ENCODE results near the gene KRTAP27-1. TPM values are rescaled to one million over a fixed set of nuclear protein-coding genes. Genes with fewer than 3 reads are reported as not detected.

Gene KRTAP27-1, protein sequence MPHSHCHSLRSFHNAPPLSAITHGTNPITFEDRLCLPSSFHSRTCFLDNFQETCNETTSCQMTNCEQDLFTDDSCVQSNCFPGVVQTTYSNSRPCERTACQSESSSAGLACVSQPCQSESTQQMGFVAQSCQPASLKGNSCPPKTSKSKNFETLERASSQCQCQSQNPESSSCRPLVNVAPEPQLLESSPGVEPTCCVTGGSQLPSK
- total RNA-seq (2021; ENCODE audit: unreplicated experiment) (not detected), Bru-seq, nascent RNA (not detected), BruChase-seq, experiment 1, labeled RNA remaining after a 6-hour chase (not detected), BruChase-seq, experiment 2, labeled RNA remaining after a 2-hour chase (not detected)
- polyA plus RNA-seq (2012) = not detected in 2 replicates
- long read RNA-seq = 0 reads

DNA sequence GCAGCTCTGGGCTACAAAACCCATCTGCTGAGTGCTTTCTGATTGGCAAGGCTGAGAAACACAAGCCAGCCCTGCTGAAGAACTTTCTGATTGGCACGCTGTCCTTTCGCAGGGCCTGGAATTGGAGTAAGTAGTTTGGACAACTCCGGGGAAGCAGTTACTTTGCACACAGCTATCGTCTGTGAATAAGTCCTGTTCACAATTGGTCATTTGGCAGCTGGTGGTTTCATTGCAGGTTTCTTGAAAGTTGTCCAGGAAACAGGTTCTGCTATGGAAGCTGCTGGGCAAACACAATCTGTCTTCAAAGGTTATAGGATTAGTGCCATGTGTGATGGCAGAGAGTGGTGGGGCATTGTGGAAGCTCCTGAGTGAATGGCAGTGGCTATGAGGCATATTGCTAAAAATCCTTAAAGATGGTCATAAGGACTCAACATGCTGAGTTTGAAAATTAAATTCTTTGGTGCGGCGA lies at the start of gene KRTAP27-1:
TSS of gene KRTAP27-1 (minus strand) at position 419 of the 469 bp plus-strand sequence. CDS start at position 393, 26 bp downstream.
- no peak within 1 kb of the TSS for H2AFZ ChIP-seq (ENCODE audit: low read depth, low read length, poor library complexity, severe bottlenecking)
- intact Hi-C loops (cut with micrococcal nuclease) = no loop called here
- no peak within 1 kb of the TSS for H3K9ac ChIP-seq (ENCODE audit: low read length)
- H3K4me3 ChIP-seq (replicated peaks in 1 of 2; ENCODE audit: low read depth in 1 of 2, low read length in 2 of 2) = no peak within 1 kb of the TSS
- RAD21 ChIA-PET (ENCODE audit: low non-redundant PET in 1 of 2, low total read pairs in 2 of 2, uncharacterized antibody in 2 of 2, unreplicated experiment in 2 of 2) = no interaction called here
- no TSS peak for BruUV-seq (replicated peaks)
- ATAC-seq (no peak), DNase-seq (ENCODE audit: low read depth, low spot score) (no peak)
- no peak within 1 kb of the TSS for H3K27ac ChIP-seq (ENCODE audit: low read depth, low read length)
- no peaks in the 10 kb centered on the region for H3K36me3 ChIP-seq (ENCODE audit: control insufficient read depth in 1 of 2, insufficient read depth in 2 of 2, low read length in 2 of 2)
- H3K9me3 ChIP-seq (ENCODE audit: control insufficient read depth in 1 of 2, insufficient read depth in 1 of 2, low read depth in 1 of 2, low read length in 2 of 2) = peaks cover 5 to 26% of the 10 kb centered on the region in 2 experiments; a peak in 2 of 4 replicates
- H3K9me2 ChIP-seq (ENCODE audit: insufficient read depth) = no peaks in the 10 kb centered on the region
- H3K4me1 ChIP-seq (ENCODE audit: control insufficient read depth in 1 of 2, insufficient read depth in 2 of 2, low read length in 2 of 2) = no peaks in the 10 kb centered on the region
- POLR2A ChIA-PET = no interaction called here
- H3K4me2 ChIP-seq (ENCODE audit: low read length) = no peak within 1 kb of the TSS
- no peak for TF ChIP-seq JUND (IDR thresholded peaks at IDR 0.05)
- no peak for TF ChIP-seq RAD21 (IDR thresholded peaks at IDR 0.05; ENCODE audit: low read depth)
- no peaks in the 10 kb centered on the region for H3K27me3 ChIP-seq (ENCODE audit: insufficient read depth, low read length)
- H4K20me1 ChIP-seq (ENCODE audit: insufficient read depth) = no peaks in the 10 kb centered on the region
- H3K79me2 ChIP-seq (ENCODE audit: insufficient read depth, low read length) = no peaks in the 10 kb centered on the region
- CTCF ChIA-PET = no interaction called here

GRCh38 chr21:30382201-30382600 lies 44.7 kb upstream of the KRTAP27-1 start:
- Histone ChIP-seq H2AFZ (ENCODE audit: low read depth, low read length, poor library complexity, severe bottlenecking) (no peak overlapping the region), H3K27me3 (ENCODE audit: insufficient read depth, low read length) (no peaks in the 10 kb centered on the region), H3K36me3 (ENCODE audit: control insufficient read depth in 1 of 2, insufficient read depth in 2 of 2, low read length in 2 of 2) (no peaks in the 10 kb centered on the region), H3K27ac (ENCODE audit: low read depth, low read length) (no peak overlapping the region), H3K4me1 (ENCODE audit: control insufficient read depth in 1 of 2, insufficient read depth in 2 of 2, low read length in 2 of 2) (no peaks in the 10 kb centered on the region), H3K79me2 (ENCODE audit: insufficient read depth, low read length) (no peaks in the 10 kb centered on the region), H3K4me3 (replicated peaks in 1 of 2; ENCODE audit: low read depth in 1 of 2, low read length in 2 of 2) (no peak overlapping the region), H4K20me1 (ENCODE audit: insufficient read depth) (no peaks in the 10 kb centered on the region), H3K9me2 (ENCODE audit: insufficient read depth) (no peaks in the 10 kb centered on the region), H3K9ac (ENCODE audit: low read length) (no peak overlapping the region), H3K9me3 (ENCODE audit: control insufficient read depth in 1 of 2, insufficient read depth in 1 of 2, low read depth in 1 of 2, low read length in 2 of 2) (peaks cover 6 to 7% of the 10 kb centered on the region in 2 experiments; a peak in 2 of 4 replicates), H3K4me2 (ENCODE audit: low read length) (no peak overlapping the region)
- ChIA-PET CTCF (no interaction called here), POLR2A (no interaction called here), RAD21 (ENCODE audit: low non-redundant PET in 1 of 2, low total read pairs in 2 of 2, uncharacterized antibody in 2 of 2, unreplicated experiment in 2 of 2) (no interaction called here)
- ATAC-seq (no peak), DNase-seq (ENCODE audit: low read depth, low spot score) (no peak)
- intact Hi-C loops (cut with micrococcal nuclease) = no loop called here
- no TSS peak for BruUV-seq (replicated peaks)
- TF ChIP-seq, protein P1, sequence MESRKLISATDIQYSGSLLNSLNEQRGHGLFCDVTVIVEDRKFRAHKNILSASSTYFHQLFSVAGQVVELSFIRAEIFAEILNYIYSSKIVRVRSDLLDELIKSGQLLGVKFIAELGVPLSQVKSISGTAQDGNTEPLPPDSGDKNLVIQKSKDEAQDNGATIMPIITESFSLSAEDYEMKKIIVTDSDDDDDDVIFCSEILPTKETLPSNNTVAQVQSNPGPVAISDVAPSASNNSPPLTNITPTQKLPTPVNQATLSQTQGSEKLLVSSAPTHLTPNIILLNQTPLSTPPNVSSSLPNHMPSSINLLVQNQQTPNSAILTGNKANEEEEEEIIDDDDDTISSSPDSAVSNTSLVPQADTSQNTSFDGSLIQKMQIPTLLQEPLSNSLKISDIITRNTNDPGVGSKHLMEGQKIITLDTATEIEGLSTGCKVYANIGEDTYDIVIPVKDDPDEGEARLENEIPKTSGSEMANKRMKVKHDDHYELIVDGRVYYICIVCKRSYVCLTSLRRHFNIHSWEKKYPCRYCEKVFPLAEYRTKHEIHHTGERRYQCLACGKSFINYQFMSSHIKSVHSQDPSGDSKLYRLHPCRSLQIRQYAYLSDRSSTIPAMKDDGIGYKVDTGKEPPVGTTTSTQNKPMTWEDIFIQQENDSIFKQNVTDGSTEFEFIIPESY (IDR thresholded peaks at IDR 0.05; ENCODE audit: extremely low read depth, insufficient replicate concordance, low read length) = no peak
- TF ChIP-seq EZH2phosphoT487 (IDR thresholded peaks at IDR 0.05; ENCODE audit: borderline replicate concordance) (no peak), ELF1 (IDR thresholded peaks at IDR 0.05; ENCODE audit: borderline replicate concordance, low read depth) (no peak), SRF (IDR thresholded peaks at IDR 0.05; ENCODE audit: low read depth) (no peak), TCF7L2 (IDR thresholded peaks at IDR 0.05; ENCODE audit: borderline replicate concordance, extremely low read depth, insufficient read depth, insufficient read length) (no peak), FOSL1 (IDR thresholded peaks at IDR 0.05; ENCODE audit: low read depth) (no peak), MAX (IDR thresholded peaks at IDR 0.05) (no peak), ZFX (IDR thresholded peaks at IDR 0.05) (no peak), REST (IDR thresholded peaks at IDR 0.05; ENCODE audit: low read depth) (no peak), ATF3 (IDR thresholded peaks at IDR 0.05) (no peak), EGR1 (IDR thresholded peaks at IDR 0.05; ENCODE audit: low read depth) (no peak), ZNF274 (IDR thresholded peaks at IDR 0.05; ENCODE audit: low read depth, low read length) (no peak), JUND (IDR thresholded peaks at IDR 0.05) (no peak)

Data from HCT116 (cell line).